Activated naive CD8-positive, alpha-beta T cell treated with anti-CD3 and anti-CD28 coated beads, Interleukin-2, amount 10 ng/mL, durations not matched to agents 7 days and 5 days (primary cell): ENCODE data around the gene RPL38. TPM values are rescaled to one million over a fixed set of nuclear protein-coding genes. Genes with fewer than 3 reads are reported as not detected.

Experiments
- ATAC-seq: fragments of 150-1000 bp; cut with Tn5 transposase; one replicate; pipeline ENCODE4 v1.10.0; 2021; ENCODE audit warnings: low read depth, moderate library complexity
- POLR2A ChIA-PET: fragments of 350-600 bp; sonication (Branson Sonifier 250); formaldehyde crosslinking; loops from one replicate; lab custom pipeline; 2021; ENCODE audit warnings: antibody characterized with exemption; lab: Charles Lee
- DNase-seq: peaks from one replicate; pipeline ENCODE4 v3.0.0; 2021
- H3K27ac Mint-ChIP-seq: one replicate; pipeline ENCODE4 v1.8.0; 2022; ENCODE audit warnings: mild to moderate bottlenecking, mixed read lengths
- H3K27me3 Mint-ChIP-seq: one replicate; pipeline ENCODE4 v1.8.0; 2022; ENCODE audit warnings: mild to moderate bottlenecking, moderate library complexity, mixed read lengths
- H3K36me3 Mint-ChIP-seq: one replicate; pipeline ENCODE4 v1.8.0; 2021; ENCODE audit warnings: mild to moderate bottlenecking, mixed read lengths
- H3K4me1 Mint-ChIP-seq: one replicate; pipeline ENCODE4 v1.8.0; 2021; ENCODE audit warnings: mixed read lengths
- H3K4me3 Mint-ChIP-seq: one replicate; pipeline ENCODE4 v1.8.0; 2022; ENCODE audit warnings: mild to moderate bottlenecking, moderate library complexity, mixed read lengths
- H3K9me3 Mint-ChIP-seq: one replicate; pipeline ENCODE4 v1.8.0; 2021; ENCODE audit warnings: mixed read lengths
- total RNA-seq, 2 experiments: library from RNA; stranded (reverse); gene quantifications; one replicate each; pipeline ENCODE4 v1.2.3, GENCODE V29; 2021

The RPL38 gene
- total RNA-seq, 2 experiments from 2014 or later, result 1,138 to 1,179 TPM

DNA sequence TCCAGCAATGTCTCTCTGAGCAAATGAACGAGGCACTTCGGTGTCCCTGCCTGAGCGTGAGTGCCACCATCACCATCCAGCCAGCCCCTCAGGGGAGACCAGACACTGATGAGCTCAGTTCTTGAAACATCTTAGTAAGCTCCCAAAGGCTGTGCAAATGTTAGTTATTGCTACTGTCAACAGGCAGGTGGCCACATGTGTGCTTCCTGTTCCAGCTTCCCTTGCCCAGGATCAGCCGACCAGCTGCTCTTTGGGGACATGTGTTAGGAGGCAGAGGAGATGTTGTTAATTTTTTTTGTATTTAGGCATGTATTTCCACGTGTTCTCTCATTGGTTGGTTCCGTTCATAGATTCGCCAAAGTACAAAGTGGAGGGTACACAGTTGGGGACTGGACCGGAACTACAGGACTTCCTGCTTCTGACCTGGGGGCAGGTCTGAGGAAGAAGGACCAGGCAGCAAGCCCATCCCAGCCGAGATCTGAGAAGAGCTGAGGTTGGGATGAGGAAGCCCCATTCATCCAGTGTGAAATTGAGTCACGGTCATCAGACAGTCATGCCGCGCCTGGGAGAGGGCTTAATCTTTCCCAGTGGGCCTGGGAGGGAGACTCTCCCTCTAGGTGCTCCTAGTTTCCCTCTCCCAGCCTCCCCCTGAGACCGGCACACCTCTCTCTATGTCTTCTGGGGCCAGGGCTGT, 13.7 kb downstream of the RPL38 start:
- Mint-ChIP-seq H3K9me3 (no peaks in the 10 kb centered on the region), H3K27ac (no peak overlapping the region), H3K4me1 (peaks cover 18% of the 10 kb centered on the region), H3K36me3 (no peaks in the 10 kb centered on the region), H3K27me3 (no peaks in the 10 kb centered on the region), H3K4me3 (no peak overlapping the region)
- ATAC-seq, result no peak
- no peak for DNase-seq
- POLR2A ChIA-PET, result interaction anchor here (0.6 kb wide), 1 partner anchor 1317 kb away, joined by 3 read pairs; no protein-coding TSS in a partner anchor

DNA sequence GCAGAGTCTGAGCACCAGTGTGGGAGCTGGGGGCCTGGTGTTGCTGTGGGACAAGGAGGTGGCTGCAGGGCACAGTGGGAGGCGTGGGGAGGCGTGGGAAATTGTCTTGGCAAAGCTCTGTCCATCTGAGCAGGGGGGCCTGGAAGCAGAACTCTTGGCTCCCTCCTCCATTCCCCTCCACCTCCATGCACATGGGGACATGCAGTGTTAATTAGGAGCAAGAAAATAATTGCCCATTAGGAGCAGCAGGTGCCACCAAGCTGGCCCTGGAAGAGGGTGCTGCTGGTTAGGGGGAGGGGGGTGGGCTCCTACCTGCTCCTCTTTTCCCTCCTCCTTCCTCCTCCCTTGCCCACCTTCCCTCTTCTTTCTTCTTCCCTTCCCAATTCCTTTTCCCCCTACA, 14.4 kb downstream of the RPL38 start:
- DNase-seq (no peak), ATAC-seq (no peak)
- H3K4me1 Mint-ChIP-seq, result peaks cover 14% of the 10 kb centered on the region
- no peaks in the 10 kb centered on the region for H3K9me3 Mint-ChIP-seq
- POLR2A ChIA-PET, result interaction anchor here (0.6 kb wide), 1 partner anchor 1318 kb away, joined by 3 read pairs; no protein-coding TSS in a partner anchor
- H3K27ac Mint-ChIP-seq, result no peak overlapping the region
- no peaks in the 10 kb centered on the region for H3K36me3 Mint-ChIP-seq
- H3K27me3 Mint-ChIP-seq, result no peaks in the 10 kb centered on the region
- H3K4me3 Mint-ChIP-seq, result no peak overlapping the region

DNA sequence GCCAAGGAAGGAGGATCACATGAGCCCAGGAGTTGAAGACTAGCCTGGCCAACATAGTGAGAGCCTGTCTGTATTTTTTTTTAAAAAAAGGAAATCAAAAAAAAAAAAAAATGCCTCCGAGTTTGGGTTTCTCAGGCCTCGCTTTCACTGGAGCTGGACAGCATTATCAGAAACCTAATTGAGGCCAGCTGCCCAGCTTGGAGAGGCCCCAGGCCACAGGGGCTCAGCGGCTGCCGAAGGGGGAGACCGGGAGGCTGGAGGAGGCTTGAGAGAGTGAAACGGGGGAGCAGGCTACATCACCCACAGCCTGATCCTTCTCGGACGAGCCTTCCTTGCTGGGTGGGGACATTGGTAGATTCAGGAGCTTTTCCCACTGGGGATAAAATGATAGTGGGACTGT, 15.0 kb downstream of the RPL38 start:
- DNase-seq (no peak), ATAC-seq (no peak)
- POLR2A ChIA-PET, result no interaction called here
- no peaks in the 10 kb centered on the region for H3K9me3 Mint-ChIP-seq
- no peak overlapping the region for H3K4me3 Mint-ChIP-seq
- no peaks in the 10 kb centered on the region for H3K27me3 Mint-ChIP-seq
- peaks cover 11% of the 10 kb centered on the region for H3K4me1 Mint-ChIP-seq
- H3K27ac Mint-ChIP-seq, result no peak overlapping the region
- H3K36me3 Mint-ChIP-seq, result no peaks in the 10 kb centered on the region

DNA sequence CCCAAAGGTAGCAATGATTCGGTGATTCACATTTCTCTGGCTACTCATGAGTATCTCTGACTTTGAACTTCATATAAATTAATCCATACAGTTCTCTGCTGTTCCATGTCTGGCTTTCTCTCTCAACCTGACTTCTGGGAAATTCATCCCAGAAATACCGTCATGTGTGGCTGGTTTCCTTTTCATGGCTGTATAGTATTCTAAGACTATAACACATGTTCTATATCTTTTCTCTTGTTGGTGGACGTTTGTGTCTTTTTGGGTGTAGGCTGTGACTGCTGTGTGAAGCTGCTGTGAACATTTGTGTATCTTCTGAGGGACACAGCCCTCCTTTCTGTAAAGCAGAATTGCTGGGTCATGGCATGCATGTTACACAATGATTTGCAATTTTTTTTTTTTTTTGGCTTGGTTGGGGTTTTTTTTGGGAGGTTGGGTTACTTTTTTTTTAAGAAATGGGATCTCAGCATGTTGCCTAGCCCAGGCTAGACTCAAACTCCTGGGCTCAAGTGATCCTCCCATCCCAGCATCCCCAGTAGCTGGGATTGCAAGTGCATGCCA, 16.2 kb downstream of the RPL38 start:
- no peaks in the 10 kb centered on the region for H3K27me3 Mint-ChIP-seq
- H3K4me3 Mint-ChIP-seq, result no peak overlapping the region
- H3K4me1 Mint-ChIP-seq, result peaks cover 7% of the 10 kb centered on the region
- POLR2A ChIA-PET, result no interaction called here
- no peaks in the 10 kb centered on the region for H3K36me3 Mint-ChIP-seq
- no peak for ATAC-seq
- H3K9me3 Mint-ChIP-seq, result no peaks in the 10 kb centered on the region
- DNase-seq, result no peak
- H3K27ac Mint-ChIP-seq, result no peak overlapping the region

DNA sequence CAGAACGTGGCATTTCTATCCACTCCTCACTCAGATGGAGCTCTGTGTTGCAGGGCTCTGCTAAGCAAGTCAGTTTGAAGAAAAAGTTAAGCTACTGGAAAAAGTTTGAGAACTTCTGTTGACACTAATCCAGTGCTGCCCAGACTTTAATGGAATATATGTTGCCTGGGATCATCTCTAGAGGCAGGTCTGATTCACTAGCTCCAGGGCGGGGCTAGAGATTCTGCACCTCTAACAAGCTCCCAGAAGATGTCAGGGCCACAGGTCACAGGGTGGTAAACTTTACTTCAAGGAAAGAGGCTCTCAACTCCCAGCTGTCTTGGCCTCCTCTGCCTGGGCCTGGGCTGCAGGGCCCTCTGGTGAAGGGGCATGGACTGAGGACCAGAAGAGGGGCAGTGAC, 16.7 kb downstream of the RPL38 start:
- POLR2A ChIA-PET, result no interaction called here
- ATAC-seq (no peak), DNase-seq (no peak)
- H3K4me1 Mint-ChIP-seq, result peaks cover 7% of the 10 kb centered on the region
- no peaks in the 10 kb centered on the region for H3K36me3 Mint-ChIP-seq
- H3K27me3 Mint-ChIP-seq, result no peaks in the 10 kb centered on the region
- no peak overlapping the region for H3K27ac Mint-ChIP-seq
- H3K4me3 Mint-ChIP-seq, result no peak overlapping the region
- H3K9me3 Mint-ChIP-seq, result no peaks in the 10 kb centered on the region

DNA sequence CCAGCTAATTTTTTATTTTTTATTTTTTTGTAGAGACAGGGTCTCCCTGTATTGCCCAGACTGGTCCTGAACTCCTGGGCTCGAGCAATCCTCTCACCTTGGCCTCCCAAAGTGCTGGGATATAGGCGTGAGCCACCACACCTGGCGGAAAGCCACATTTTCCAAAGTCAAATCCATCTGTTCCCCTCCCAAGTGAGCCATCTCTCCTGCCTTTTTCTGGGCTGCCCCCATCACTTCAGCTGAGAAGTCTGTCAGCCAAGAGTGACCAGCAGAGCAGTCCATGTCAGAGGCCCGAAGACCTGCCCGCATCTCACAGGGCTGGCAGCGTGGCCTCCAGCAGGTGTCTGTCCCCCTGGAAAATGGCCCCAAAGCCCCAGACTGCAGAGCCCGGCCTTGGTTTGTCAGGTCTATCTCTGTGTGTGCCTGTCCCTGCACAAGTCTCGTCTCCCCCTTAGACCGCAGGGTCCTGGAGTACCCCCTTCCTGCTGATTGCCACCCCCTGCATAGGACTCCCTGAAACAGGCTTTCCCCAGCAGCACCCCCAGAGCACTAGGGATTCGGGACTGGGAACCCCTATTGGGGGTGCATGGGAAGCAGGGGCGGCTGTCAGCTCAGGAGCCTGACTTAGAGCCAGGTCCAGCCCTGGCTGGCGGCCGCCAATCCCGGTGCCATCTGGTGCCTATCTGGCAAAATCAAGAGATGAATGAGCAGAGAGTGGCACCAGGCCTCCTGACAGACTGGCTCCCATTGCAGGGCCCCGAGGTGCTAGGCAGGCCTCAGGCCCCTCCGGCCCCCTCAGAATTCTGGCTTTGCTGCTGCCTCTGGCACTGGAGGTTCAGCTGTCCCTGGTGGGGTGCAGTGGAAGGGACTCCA, 17.7 kb downstream of the RPL38 start:
- no peak overlapping the region for H3K4me3 Mint-ChIP-seq
- POLR2A ChIA-PET, result no interaction called here
- H3K9me3 Mint-ChIP-seq, result no peaks in the 10 kb centered on the region
- DNase-seq (no peak), ATAC-seq (no peak)
- no peak overlapping the region for H3K27ac Mint-ChIP-seq
- H3K36me3 Mint-ChIP-seq, result no peaks in the 10 kb centered on the region
- no peaks in the 10 kb centered on the region for H3K27me3 Mint-ChIP-seq
- H3K4me1 Mint-ChIP-seq, result peaks cover 2% of the 10 kb centered on the region

DNA sequence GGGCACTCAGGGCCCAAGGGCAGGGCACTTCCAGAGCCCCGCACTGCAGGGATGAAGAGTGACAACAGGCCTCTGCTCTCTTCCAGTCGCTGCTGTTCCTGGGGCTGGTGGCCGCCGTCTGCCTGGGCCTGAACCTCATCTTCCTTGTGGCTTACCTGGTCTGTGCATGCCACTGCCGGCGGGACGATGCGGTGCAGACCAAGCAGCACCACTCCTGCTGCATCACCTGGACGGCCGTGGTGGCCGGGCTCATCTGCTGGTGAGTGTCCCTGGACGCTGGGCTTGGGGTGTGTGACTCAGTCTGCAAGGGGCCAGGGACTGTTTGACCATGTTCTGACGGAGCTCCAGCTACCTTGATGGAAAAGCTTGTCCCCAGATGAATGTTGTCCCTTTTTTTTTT, 18.9 kb downstream of the RPL38 start:
- POLR2A ChIA-PET, result no interaction called here
- no peak for ATAC-seq
- no peak for DNase-seq
- Mint-ChIP-seq H3K27me3 (no peaks in the 10 kb centered on the region), H3K27ac (no peak overlapping the region), H3K9me3 (no peaks in the 10 kb centered on the region), H3K4me3 (no peak overlapping the region), H3K36me3 (no peaks in the 10 kb centered on the region), H3K4me1 (no peaks in the 10 kb centered on the region)

DNA sequence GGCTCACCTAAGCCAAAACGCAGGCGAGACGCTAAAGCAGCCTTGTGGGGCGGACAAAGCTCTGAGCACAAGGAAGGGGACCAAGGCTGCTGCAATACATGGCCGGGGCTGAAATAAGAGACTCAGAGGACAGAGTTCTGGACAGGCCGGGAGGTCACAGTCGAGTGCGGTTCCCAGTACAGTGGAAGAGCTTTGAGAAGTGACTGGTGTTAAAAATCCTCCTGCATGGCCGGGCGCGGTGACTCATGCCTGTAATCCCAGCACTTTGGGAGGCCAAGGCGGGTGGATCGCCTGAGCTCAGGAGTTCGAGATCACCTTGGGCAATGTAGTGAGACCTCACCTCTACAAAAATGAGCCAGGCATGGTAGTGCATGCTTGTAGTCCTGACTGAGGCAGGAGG, 20.4 kb downstream of the RPL38 start:
- POLR2A ChIA-PET, result no interaction called here
- Mint-ChIP-seq H3K9me3 (no peaks in the 10 kb centered on the region), H3K4me3 (no peak overlapping the region), H3K36me3 (no peaks in the 10 kb centered on the region), H3K4me1 (no peaks in the 10 kb centered on the region), H3K27me3 (peaks cover 2% of the 10 kb centered on the region), H3K27ac (no peak overlapping the region)
- no peak for ATAC-seq
- no peak for DNase-seq

DNA sequence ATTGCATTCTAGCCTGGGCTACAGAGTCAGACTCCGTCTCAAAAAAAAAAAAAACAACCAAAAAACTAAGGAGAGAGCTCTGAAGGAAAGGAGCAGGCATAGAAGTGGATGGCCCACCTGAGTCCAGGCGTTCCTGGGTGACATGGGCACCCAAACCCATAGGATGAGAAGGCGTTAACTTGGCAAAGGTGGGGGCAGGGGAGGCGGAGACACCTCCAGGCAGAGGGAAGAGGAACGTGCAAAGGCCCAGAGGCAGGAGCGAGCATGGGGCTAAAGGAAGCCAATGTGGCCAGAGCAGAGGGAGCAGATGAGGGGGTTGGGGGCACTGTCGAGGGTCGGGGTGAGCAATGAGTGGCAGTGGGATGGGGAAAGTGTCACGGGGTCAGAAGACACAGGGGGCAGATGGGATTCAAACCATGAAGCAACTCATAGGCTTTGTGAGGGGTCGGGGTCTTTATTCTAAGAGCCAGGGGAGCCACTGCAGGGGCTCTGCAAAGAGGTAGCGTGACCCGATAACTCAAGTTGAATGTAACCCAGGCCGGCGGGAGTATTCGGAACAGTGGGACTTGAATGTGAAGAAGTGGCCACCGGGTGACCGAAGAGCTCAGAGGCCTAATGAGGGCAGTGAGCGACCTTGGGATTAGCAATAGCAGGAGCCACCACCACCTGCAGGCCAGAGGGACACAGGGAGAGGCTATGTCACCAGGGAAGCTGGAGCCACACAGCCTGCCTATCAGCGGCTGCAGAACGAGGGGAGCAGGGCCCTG, 21.7 kb downstream of the RPL38 start:
- Mint-ChIP-seq H3K36me3 (no peaks in the 10 kb centered on the region), H3K9me3 (no peaks in the 10 kb centered on the region), H3K27me3 (peaks cover 2% of the 10 kb centered on the region), H3K4me3 (no peak overlapping the region), H3K4me1 (no peaks in the 10 kb centered on the region), H3K27ac (no peak overlapping the region)
- DNase-seq, result no peak
- POLR2A ChIA-PET, result interaction anchor here (1.4 kb wide), 1 partner anchor 8 kb away, joined by 3 read pairs; no protein-coding TSS in a partner anchor
- no peak for ATAC-seq

DNA sequence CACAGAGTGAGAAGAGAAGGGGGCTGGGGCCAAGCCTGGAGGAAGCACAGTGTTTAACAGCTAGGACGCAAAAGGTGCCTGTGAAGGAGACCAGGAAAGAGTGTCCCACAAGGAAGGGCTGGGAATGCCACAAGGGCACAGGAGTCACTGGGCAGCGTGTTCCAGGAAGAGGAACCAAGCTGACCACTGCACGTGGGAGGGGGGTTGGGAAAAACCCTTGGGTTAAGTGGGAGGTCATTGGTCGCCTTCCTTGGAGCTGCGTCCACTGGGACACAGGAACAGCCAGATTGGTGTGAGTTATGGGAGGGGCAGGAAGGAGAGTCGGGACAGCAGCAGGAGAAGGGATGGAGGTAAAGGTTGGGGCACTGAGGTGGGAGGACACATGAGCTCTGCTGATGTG, 22.8 kb downstream of the RPL38 start:
- no peaks in the 10 kb centered on the region for H3K4me1 Mint-ChIP-seq
- no peak overlapping the region for H3K4me3 Mint-ChIP-seq
- peaks cover 2% of the 10 kb centered on the region for H3K27me3 Mint-ChIP-seq
- no peak for DNase-seq
- H3K27ac Mint-ChIP-seq, result no peak overlapping the region
- no peaks in the 10 kb centered on the region for H3K36me3 Mint-ChIP-seq
- ATAC-seq, result no peak
- no peaks in the 10 kb centered on the region for H3K9me3 Mint-ChIP-seq
- POLR2A ChIA-PET, result interaction anchor here (1.4 kb wide), 1 partner anchor 7 kb away, joined by 3 read pairs; no protein-coding TSS in a partner anchor

DNA sequence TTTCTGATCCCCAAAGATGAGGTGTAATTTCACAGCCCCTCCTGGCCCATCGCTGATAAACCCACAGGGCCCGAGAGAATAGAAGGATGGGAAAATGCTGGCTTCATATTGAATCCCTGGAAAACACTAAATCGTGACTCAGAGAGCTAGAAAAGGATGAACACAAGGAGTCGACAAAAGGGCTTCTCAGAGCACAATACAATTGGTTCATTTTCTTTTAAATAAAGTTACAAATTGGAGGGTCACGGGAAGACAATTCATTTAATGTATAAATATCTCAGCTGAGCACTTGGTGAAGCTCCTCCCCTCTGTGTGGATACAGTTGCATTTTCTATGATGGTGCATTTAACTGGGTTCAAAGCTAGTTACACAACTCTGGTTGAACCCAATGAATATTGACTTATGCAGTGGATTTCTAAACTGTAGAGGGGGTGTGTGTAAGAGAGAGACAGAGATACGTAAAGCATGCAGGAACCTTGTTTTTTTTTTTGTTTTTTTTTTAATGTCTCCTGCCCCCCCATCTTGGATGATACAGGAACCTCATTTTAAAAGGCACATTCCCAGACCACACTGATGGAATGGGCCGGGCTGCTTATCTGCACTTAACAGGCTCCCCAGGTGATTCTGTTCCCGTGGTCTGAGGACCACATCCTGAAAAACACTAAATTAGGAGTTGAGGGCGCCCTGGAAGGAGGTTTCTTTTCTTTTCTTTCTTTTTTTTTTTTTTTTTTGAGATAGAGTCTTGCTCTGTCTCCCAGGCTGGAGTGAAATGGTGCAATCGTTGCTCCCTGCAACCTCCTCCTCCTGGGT, 24.0 kb downstream of the RPL38 start:
- POLR2A ChIA-PET, result no interaction called here
- no peaks in the 10 kb centered on the region for H3K4me1 Mint-ChIP-seq
- ATAC-seq (no peak), DNase-seq (no peak)
- no peak overlapping the region for H3K4me3 Mint-ChIP-seq
- H3K27ac Mint-ChIP-seq, result no peak overlapping the region
- no peaks in the 10 kb centered on the region for H3K36me3 Mint-ChIP-seq
- H3K9me3 Mint-ChIP-seq, result no peaks in the 10 kb centered on the region
- H3K27me3 Mint-ChIP-seq, result peaks cover 2% of the 10 kb centered on the region

DNA sequence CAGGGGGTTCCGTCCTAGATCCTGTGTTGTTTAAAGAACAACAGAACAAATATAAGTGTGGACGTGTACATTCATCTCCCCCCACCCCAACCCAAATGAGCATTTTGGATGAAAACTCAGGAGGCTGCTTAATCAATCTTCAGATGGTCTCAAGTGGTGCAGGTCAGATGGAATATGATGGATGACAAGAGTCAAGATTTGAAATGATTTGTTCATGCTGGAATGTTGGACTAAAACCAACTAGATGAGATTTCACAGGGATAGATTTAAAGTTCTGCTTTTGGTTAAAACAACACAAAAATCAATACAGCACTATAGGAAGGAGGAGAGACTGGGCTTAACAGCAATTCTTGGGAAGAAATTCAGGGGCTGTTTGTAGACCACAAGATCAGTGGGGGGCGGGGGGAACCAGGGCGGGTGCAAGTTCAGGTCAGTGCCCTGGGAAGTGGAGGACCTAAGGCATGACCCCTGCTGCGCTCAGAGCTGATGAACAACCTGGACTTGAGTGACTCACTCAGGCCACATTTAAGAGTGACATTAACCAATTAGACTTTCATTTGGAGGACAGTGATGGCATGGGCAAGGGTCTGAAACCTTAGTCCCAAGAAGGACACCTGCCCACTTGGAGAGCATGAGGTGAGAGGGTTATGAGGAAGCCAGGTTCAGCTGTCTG, 25.0 kb downstream of the RPL38 start:
- POLR2A ChIA-PET, result no interaction called here
- no peak overlapping the region for H3K4me3 Mint-ChIP-seq
- peaks cover 2% of the 10 kb centered on the region for H3K27me3 Mint-ChIP-seq
- no peaks in the 10 kb centered on the region for H3K4me1 Mint-ChIP-seq
- no peak for ATAC-seq
- no peaks in the 10 kb centered on the region for H3K9me3 Mint-ChIP-seq
- no peak overlapping the region for H3K27ac Mint-ChIP-seq
- H3K36me3 Mint-ChIP-seq, result no peaks in the 10 kb centered on the region
- DNase-seq, result no peak
